Trophoblast cell (in vitro differentiated cells and primary cell): Measurements from ENCODE around the gene RNF187.
A peak's percentile ranks its signal among the peaks of the same experiment; 100 is the strongest.

Experiments
- DNase-seq, 2 donors: peaks; one replicate each; pipeline ENCODE4 v3.0.0-alpha.2; 2016
- H2AFZ ChIP-seq: 2 replicates; pipeline ENCODE4 v1.6.1; 2013; ENCODE audit warnings: low read length, moderate library complexity, mild to moderate bottlenecking; ENCODE audit not compliant: insufficient read depth, poor library complexity
- H2AK5ac ChIP-seq: 2 replicates; pipeline ENCODE4 v1.6.1; 2013; ENCODE audit warnings: mild to moderate bottlenecking, low read length
- H2BK120ac ChIP-seq: 2 replicates; pipeline ENCODE4 v1.6.1; 2013; ENCODE audit warnings: low read length, mild to moderate bottlenecking, moderate library complexity; ENCODE audit not compliant: insufficient read depth, poor library complexity
- H2BK12ac ChIP-seq: 2 replicates; pipeline ENCODE4 v1.6.1; 2013; ENCODE audit warnings: mild to moderate bottlenecking, low read length, moderate library complexity
- H2BK5ac ChIP-seq: 2 replicates; pipeline ENCODE4 v1.6.1; 2013; ENCODE audit warnings: low read length, low read depth, moderate library complexity, mild to moderate bottlenecking; ENCODE audit not compliant: poor library complexity
- H3K14ac ChIP-seq: 2 replicates; pipeline ENCODE4 v1.6.1; 2013; ENCODE audit warnings: mild to moderate bottlenecking, low read length
- H3K18ac ChIP-seq: 2 replicates; pipeline ENCODE4 v1.6.1; 2013; ENCODE audit warnings: mild to moderate bottlenecking, low read length
- H3K23ac ChIP-seq: 2 replicates; pipeline ENCODE4 v1.6.1; 2013; ENCODE audit warnings: low read length
- H3K27ac ChIP-seq: 2 replicates; pipeline ENCODE4 v1.5.1; 2013; ENCODE audit warnings: low read depth, mild to moderate bottlenecking, inconsistent platforms, low read length, moderate library complexity
- H3K27me3 ChIP-seq: 2 replicates; pipeline ENCODE4 v1.6.1; 2013; ENCODE audit warnings: inconsistent platforms, mild to moderate bottlenecking, low read length, moderate library complexity; ENCODE audit not compliant: insufficient read depth
- H3K36me3 ChIP-seq, 2 experiments: 1 replicate in 1 of 2; 2 replicates in 1 of 2; pipeline ENCODE4 v1.6.1; 2013; ENCODE audit warnings: low read length in 2 of 2, mild to moderate bottlenecking in 2 of 2, moderate library complexity in 1 of 2; ENCODE audit not compliant: insufficient read depth in 2 of 2, control insufficient read depth in 1 of 2
- H3K4ac ChIP-seq: 2 replicates; pipeline ENCODE4 v1.6.1; 2013; ENCODE audit warnings: low read depth, mild to moderate bottlenecking, low read length, moderate library complexity
- H3K4me1 ChIP-seq, 2 experiments: 1 replicate in 1 of 2; 2 replicates in 1 of 2; pipeline ENCODE4 v1.6.1; 2013; ENCODE audit warnings: low read length in 2 of 2, mild to moderate bottlenecking in 2 of 2, moderate library complexity in 1 of 2; ENCODE audit not compliant: insufficient read depth in 2 of 2, control insufficient read depth in 1 of 2
- H3K4me2 ChIP-seq: 2 replicates; pipeline ENCODE4 v1.6.1; 2013; ENCODE audit warnings: inconsistent platforms, mild to moderate bottlenecking, low read length, moderate library complexity
- H3K4me3 ChIP-seq: 2 replicates; pipeline ENCODE4 v1.5.1; 2013; ENCODE audit warnings: mild to moderate bottlenecking, low read depth, low read length, inconsistent platforms
- H3K79me1 ChIP-seq: one replicate; pipeline ENCODE4 v1.6.1; 2013; ENCODE audit warnings: low read length
- H3K79me2 ChIP-seq: 2 replicates; pipeline ENCODE4 v1.6.1; 2013; ENCODE audit warnings: low read length, mild to moderate bottlenecking; ENCODE audit not compliant: control insufficient read depth, insufficient read depth, poor library complexity
- H3K9ac ChIP-seq: 2 replicates; pipeline ENCODE4 v1.6.1; 2013; ENCODE audit warnings: mild to moderate bottlenecking, low read length
- H3K9me3 ChIP-seq: 2 replicates; pipeline ENCODE4 v1.6.1; 2013; ENCODE audit warnings: low read depth, mild to moderate bottlenecking, control low read depth, inconsistent platforms, low read length; ENCODE audit not compliant: insufficient read depth
- H4K12ac ChIP-seq: 2 replicates; pipeline ENCODE4 v1.6.1; 2013; ENCODE audit warnings: low read depth, mild to moderate bottlenecking, low read length, moderate library complexity
- H4K8ac ChIP-seq: 2 replicates; pipeline ENCODE4 v1.6.1; 2013; ENCODE audit warnings: low read depth, mild to moderate bottlenecking, low read length, moderate library complexity
- H4K91ac ChIP-seq: one replicate; pipeline ENCODE4 v1.6.1; 2013; ENCODE audit warnings: low read depth, mild to moderate bottlenecking, low read length, moderate library complexity
- WGBS: extraction: QIAGEN DNeasy Blood & Tissue Kit; methylation state at CpG from one replicate; pipeline ENCODE4 v1.1.7; 2013; ENCODE audit warnings: missing lambda C conversion rate; ENCODE audit not compliant: insufficient read length, insufficient coverage; ENCODE audit errors: extremely low coverage; 5-methylcytosine and 5-hydroxymethylcytosine counted together

RNF187 gene

GRCh38 chr1:228471154-228471761, 15.9 kb upstream of the RNF187 start:
- no peak for DNase-seq
- Histone ChIP-seq H2BK5ac (no peak overlapping the region), H2BK120ac (no peak overlapping the region), H3K4me2 (no peak overlapping the region), H3K9ac (no peak overlapping the region), H3K79me1 (no peaks in the 10 kb centered on the region), H4K12ac (no peak overlapping the region), H3K27ac (no peak overlapping the region), H3K18ac (no peak overlapping the region), H3K36me3 (no peaks in the 10 kb centered on the region), H4K8ac (no peak overlapping the region), H3K23ac (no peak overlapping the region), H4K91ac (no peak overlapping the region), H3K27me3 (peaks cover 9% of the 10 kb centered on the region), H3K4ac (no peak overlapping the region), H3K9me3 (no peaks in the 10 kb centered on the region), H2AK5ac (no peak overlapping the region), H2BK12ac (no peak overlapping the region), H3K79me2 (no peaks in the 10 kb centered on the region), H3K4me3 (no peak overlapping the region), H3K14ac (no peak overlapping the region), H3K4me1 (no peaks in the 10 kb centered on the region), H2AFZ (no peak overlapping the region)
- WGBS = no CpG with 5 or more reads among the region's 37 CpGs

GRCh38 chr1:228471762-228472398, 15.3 kb upstream of the RNF187 start:
- H3K79me2 ChIP-seq = no peaks in the 10 kb centered on the region
- H3K18ac ChIP-seq = no peak overlapping the region

DNA sequence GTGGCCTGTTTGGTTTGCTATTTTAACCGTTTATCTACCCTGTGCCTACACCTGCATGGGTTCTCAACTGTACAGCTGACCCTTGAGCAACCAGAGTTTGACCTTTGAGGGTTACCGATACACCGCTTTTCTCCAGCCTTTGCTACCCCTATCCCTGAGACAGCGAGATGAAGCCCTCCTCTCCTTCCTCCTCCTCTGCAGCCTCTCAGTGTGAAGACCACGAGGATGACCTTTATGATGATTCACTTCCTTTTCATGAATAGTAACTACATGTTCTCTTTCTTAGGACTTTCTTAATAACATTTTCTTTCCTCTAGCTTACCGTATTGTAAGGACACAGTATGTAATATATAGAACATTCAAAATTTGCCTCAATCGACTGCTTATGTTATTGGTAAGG, 14.5 kb upstream of the RNF187 start:
- WGBS = no CpG with 5 or more reads among the region's 7 CpGs
- H3K79me2 ChIP-seq = no peaks in the 10 kb centered on the region

More at GRCh38 chr1:228471762-228472398, 15.3 kb upstream of the RNF187 start:
- no peak overlapping the region for H3K14ac ChIP-seq
- no peak overlapping the region for H4K12ac ChIP-seq
- H3K36me3 ChIP-seq = no peaks in the 10 kb centered on the region
- no peak overlapping the region for H2BK5ac ChIP-seq
- no peak overlapping the region for H2AK5ac ChIP-seq
- peak in 1 of 2 donors; percentile 65 for DNase-seq
- no peaks in the 10 kb centered on the region for H3K79me1 ChIP-seq
- no peak overlapping the region for H2BK120ac ChIP-seq
- H3K4me2 ChIP-seq = no peak overlapping the region
- H3K4me1 ChIP-seq = no peaks in the 10 kb centered on the region
- H3K27ac ChIP-seq = no peak overlapping the region
- no peaks in the 10 kb centered on the region for H3K9me3 ChIP-seq
- no peak overlapping the region for H3K9ac ChIP-seq
- no peak overlapping the region for H3K4me3 ChIP-seq
- H3K23ac ChIP-seq = no peak overlapping the region
- H3K4ac ChIP-seq = no peak overlapping the region
- H2BK12ac ChIP-seq = no peak overlapping the region
- no peak overlapping the region for H4K8ac ChIP-seq
- H2AFZ ChIP-seq = no peak overlapping the region
- peaks cover 9% of the 10 kb centered on the region for H3K27me3 ChIP-seq
- WGBS = no CpG with 5 or more reads among the region's 5 CpGs
- H4K91ac ChIP-seq = no peak overlapping the region

DNA sequence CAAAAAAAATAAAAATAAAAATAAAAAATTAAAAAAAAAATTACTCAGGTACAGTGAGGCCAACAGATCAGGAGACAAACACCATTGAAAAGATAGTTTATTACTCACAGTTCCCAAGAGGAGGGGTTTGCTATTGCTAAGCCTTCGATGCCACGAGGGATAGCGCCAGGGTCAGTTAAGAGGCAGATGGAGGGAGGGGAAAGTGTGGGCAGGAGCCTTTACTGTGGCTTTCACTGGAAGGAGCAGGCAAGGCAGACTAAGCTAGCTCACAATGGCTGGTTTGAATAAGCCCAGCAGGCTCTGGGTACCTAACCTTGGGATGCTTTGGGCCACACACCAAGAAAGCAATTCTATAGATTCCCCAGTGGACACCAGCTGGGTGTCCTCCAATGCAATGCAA, 12.7 kb upstream of the RNF187 start:
- no CpG with 5 or more reads among the region's 3 CpGs for WGBS
- no peak overlapping the region for H3K9ac ChIP-seq
- DNase-seq = no peak
- H4K8ac ChIP-seq = no peak overlapping the region
- no peak overlapping the region for H2AK5ac ChIP-seq
- no peak overlapping the region for H2BK12ac ChIP-seq
- H2BK120ac ChIP-seq = no peak overlapping the region
- peak overlapping the region; percentile 7 for H3K4me3 ChIP-seq
- H3K4ac ChIP-seq = no peak overlapping the region
- no peaks in the 10 kb centered on the region for H3K79me1 ChIP-seq
- H3K4me1 ChIP-seq = no peaks in the 10 kb centered on the region
- H4K91ac ChIP-seq = no peak overlapping the region
- H2AFZ ChIP-seq = no peak overlapping the region
- H3K27ac ChIP-seq = no peak overlapping the region
- H3K27me3 ChIP-seq = peaks cover 5% of the 10 kb centered on the region
- no peaks in the 10 kb centered on the region for H3K36me3 ChIP-seq
- no peaks in the 10 kb centered on the region for H3K9me3 ChIP-seq
- no peak overlapping the region for H2BK5ac ChIP-seq
- H4K12ac ChIP-seq = no peak overlapping the region
- H3K18ac ChIP-seq = no peak overlapping the region
- no peak overlapping the region for H3K14ac ChIP-seq
- H3K23ac ChIP-seq = no peak overlapping the region
- H3K4me2 ChIP-seq = no peak overlapping the region
- H3K79me2 ChIP-seq = no peaks in the 10 kb centered on the region

More for the DNA sequence above, 14.5 kb upstream of the RNF187 start:
- no peak for DNase-seq
- Histone ChIP-seq H3K14ac (no peak overlapping the region), H4K12ac (no peak overlapping the region), H3K4me3 (no peak overlapping the region), H4K91ac (no peak overlapping the region), H2BK5ac (no peak overlapping the region), H3K23ac (no peak overlapping the region), H2AFZ (no peak overlapping the region), H3K4ac (no peak overlapping the region), H2BK120ac (no peak overlapping the region), H3K36me3 (no peaks in the 10 kb centered on the region), H3K9me3 (no peaks in the 10 kb centered on the region), H4K8ac (no peak overlapping the region), H3K4me2 (no peak overlapping the region), H3K9ac (no peak overlapping the region), H2AK5ac (no peak overlapping the region), H3K18ac (no peak overlapping the region), H3K27ac (no peak overlapping the region), H3K79me1 (no peaks in the 10 kb centered on the region), H2BK12ac (no peak overlapping the region), H3K4me1 (no peaks in the 10 kb centered on the region), H3K27me3 (peaks cover 9% of the 10 kb centered on the region)
